A549 (cell line): ENCODE results near the gene DAB1. TPM values are rescaled to one million over a fixed set of nuclear protein-coding genes. Genes with fewer than 3 reads are reported as not detected.

Source experiments
- ATAC-seq, 2 experiments: fragments of 200-7000 bp in 1 of 2; fragments of >200 bp in 1 of 2; cut with Nextera tagmentation in 1 of 2; cut with Tn5 transposase in 1 of 2; 3 replicates each; pipeline versions ENCODE4 v1.8.0 to v1.9.1; 2018 to 2020; ENCODE audit warnings: mild to moderate bottlenecking in 1 of 2, moderate library complexity in 1 of 2
- CTCF ChIA-PET: fragments of 300-600 bp; sonication (Branson Sonifier 250); formaldehyde crosslinking; extraction: SDS; loops from one replicate; lab custom pipeline; 2021; ENCODE audit warnings: antibody characterized with exemption, inconsistent platforms; lab: Yijun Ruan, JAX
- POLR2A ChIA-PET: fragments of 350-600 bp; formaldehyde crosslinking; extraction: SDS; loops from one replicate; lab custom pipeline; 2021; ENCODE audit warnings: antibody characterized with exemption, inconsistent platforms; lab: Yijun Ruan, JAX
- DNase-seq, 2 experiments: peaks; one replicate each; pipeline versions ENCODE4 v3.0.0 to v3.0.0-alpha.2; 2011 to 2016; ENCODE audit warnings: low read depth in 1 of 2, low spot score in 1 of 2
- FAIRE-seq: peaks from 2 replicates; lab custom pipeline; 2011; peaks lifted over from hg19 to GRCh38; lab: Jason Lieb, UNC
- H3K27ac ChIP-seq, 2 experiments: fragments of >200 bp; sonication (Bioruptor Twin); formaldehyde crosslinking; 3 replicates each; pipeline ENCODE4 v1.5.1; 2016 to 2017
- H3K4me1 ChIP-seq: fragments of >200 bp; sonication (Bioruptor Twin); formaldehyde crosslinking; 3 replicates; pipeline ENCODE4 v1.6.1; 2016
- H3K4me2 ChIP-seq: fragments of >200 bp; sonication (Bioruptor Twin); formaldehyde crosslinking; 3 replicates; pipeline ENCODE4 v1.6.1; 2016
- H3K4me3 ChIP-seq: fragments of >200 bp; sonication (Bioruptor Twin); formaldehyde crosslinking; 3 replicates; pipeline ENCODE4 v1.5.1; 2016
- H3K9me3 ChIP-seq: fragments of >200 bp; sonication (Bioruptor Twin); formaldehyde crosslinking; 3 replicates; pipeline ENCODE4 v1.6.1; 2016
- BHLHE40 ChIP-seq: IDR thresholded peaks from 2 replicates; pipeline ENCODE4 v1.6.1; 2012; ENCODE audit warnings: low read depth, low read length, inconsistent platforms
- CBX8 ChIP-seq: fragments of 200-600 bp; sonication (generic); IDR thresholded peaks from 2 replicates; pipeline ENCODE4 v1.6.1; 2016
- EHF ChIP-seq: fragments of 250-450 bp; sonication (Bioruptor Pico); IDR thresholded peaks from 2 replicates; pipeline ENCODE4 v1.5.0; 2020; ENCODE audit warnings: mild to moderate bottlenecking
- EP300 ChIP-seq, 2 experiments: fragments of >200 bp; sonication (Bioruptor Twin); formaldehyde crosslinking; IDR thresholded peaks; 2 replicates in 1 of 2; 3 replicates in 1 of 2; pipeline ENCODE4 v1.6.1; 2016 to 2017
- FOSB ChIP-seq: fragments of 250-450 bp; sonication (Bioruptor Pico); IDR thresholded peaks from 2 replicates; pipeline ENCODE4 v1.5.0; 2020; ENCODE audit warnings: mild to moderate bottlenecking, moderate library complexity
- GATA3 ChIP-seq: IDR thresholded peaks from 2 replicates; pipeline ENCODE4 v1.6.1; 2012; ENCODE audit warnings: borderline replicate concordance
- HOXB13 ChIP-seq: fragments of 250-450 bp; sonication (Bioruptor Pico); IDR thresholded peaks from 2 replicates; pipeline ENCODE4 v1.5.0; 2020; ENCODE audit warnings: low read depth, mild to moderate bottlenecking, moderate library complexity
- JUN ChIP-seq, 2 experiments: fragments of >200 bp; sonication (Bioruptor Twin); formaldehyde crosslinking; IDR thresholded peaks; 2 replicates in 1 of 2; 3 replicates in 1 of 2; pipeline ENCODE4 v1.6.1; 2016 to 2017
- KDM1A ChIP-seq: fragments of 200-600 bp; sonication (generic); IDR thresholded peaks from 2 replicates; pipeline ENCODE4 v1.6.1; 2016; ENCODE audit warnings: low read depth, mild to moderate bottlenecking
- KDM5A ChIP-seq: fragments of 200-600 bp; sonication (generic); IDR thresholded peaks from 2 replicates; pipeline ENCODE4 v1.6.1; 2016; ENCODE audit warnings: antibody characterized with exemption, mild to moderate bottlenecking
- MAFK ChIP-seq: fragments of 450-650 bp; IDR thresholded peaks from 2 replicates; pipeline ENCODE4 v1.6.1; 2014; ENCODE audit not compliant: partially characterized antibody
- NPAS2 ChIP-seq: fragments of 250-450 bp; sonication (Bioruptor Pico); IDR thresholded peaks from 2 replicates; pipeline ENCODE4 v1.8.0; 2022; ENCODE audit warnings: mild to moderate bottlenecking, moderate library complexity, borderline replicate concordance
- POLR2A ChIP-seq: IDR thresholded peaks from 2 replicates; pipeline ENCODE4 v1.6.1; 2012; ENCODE audit warnings: mild to moderate bottlenecking, low read length
- POLR2AphosphoS2 ChIP-seq: conservative IDR thresholded peaks from 2 replicates; pipeline ENCODE4 v1.6.1; 2012; ENCODE audit warnings: low read length, improper control_type of control experiment, inconsistent platforms
- RAD21 ChIP-seq, 2 experiments: fragments of >200 bp in 1 of 2; sonication (Bioruptor Twin) in 1 of 2; formaldehyde crosslinking in 1 of 2; IDR thresholded peaks in 1 of 2; conservative IDR thresholded peaks in 1 of 2; 2 replicates in 1 of 2; 3 replicates in 1 of 2; pipeline ENCODE4 v1.6.1; 2012 to 2018; ENCODE audit warnings: inconsistent platforms in 1 of 2
- RARB ChIP-seq: fragments of 250-450 bp; sonication (Bioruptor Pico); IDR thresholded peaks from 2 replicates; pipeline ENCODE4 v1.8.0; 2021; ENCODE audit warnings: mild to moderate bottlenecking, moderate library complexity
- RFX5 ChIP-seq: fragments of 450-650 bp; IDR thresholded peaks from 2 replicates; pipeline ENCODE4 v1.7.1; 2014; ENCODE audit warnings: antibody characterized with exemption, mild to moderate bottlenecking, moderate library complexity
- RNF2 ChIP-seq: fragments of 200-600 bp; sonication (generic); IDR thresholded peaks from 2 replicates; pipeline ENCODE4 v1.6.1; 2016; ENCODE audit warnings: low read depth, mild to moderate bottlenecking, antibody characterized with exemption, moderate library complexity, borderline replicate concordance
- SMC3 ChIP-seq: fragments of >200 bp; sonication (Bioruptor Twin); formaldehyde crosslinking; IDR thresholded peaks from 3 replicates; pipeline ENCODE4 v1.6.1; 2018; ENCODE audit warnings: inconsistent platforms
- TFCP2L1 ChIP-seq: fragments of 250-450 bp; sonication (Bioruptor Pico); IDR thresholded peaks from 2 replicates; pipeline ENCODE4 v1.5.0; 2021; ENCODE audit warnings: mild to moderate bottlenecking
- TP53 ChIP-seq: fragments of 250-450 bp; sonication (Bioruptor Pico); IDR thresholded peaks from 2 replicates; pipeline ENCODE4 v1.5.0; 2021; ENCODE audit warnings: mild to moderate bottlenecking, moderate library complexity
- ZC3H11A ChIP-seq: fragments of 450-650 bp; IDR thresholded peaks from 2 replicates; pipeline ENCODE4 v1.6.1; 2014; ENCODE audit warnings: antibody characterized with exemption, mild to moderate bottlenecking
- ZFP36 ChIP-seq: fragments of 450-650 bp; IDR thresholded peaks from 2 replicates; pipeline ENCODE4 v1.6.1; 2014; ENCODE audit warnings: borderline replicate concordance; ENCODE audit not compliant: partially characterized antibody
- ZNF302 ChIP-seq: fragments of 250-450 bp; sonication (Bioruptor Pico); IDR thresholded peaks from 2 replicates; pipeline ENCODE4 v1.9.0; 2021; ENCODE audit warnings: inconsistent platforms, mild to moderate bottlenecking, moderate library complexity
- ZSCAN20 ChIP-seq: fragments of 250-450 bp; sonication (Bioruptor Pico); IDR thresholded peaks from 2 replicates; pipeline ENCODE4 v1.8.0; 2022; ENCODE audit warnings: mild to moderate bottlenecking, moderate library complexity
- WGBS: methylation state at CpG from one replicate; pipeline ENCODE4 v1.1.6; 2017; ENCODE audit errors: missing lambda C conversion rate; 5-methylcytosine and 5-hydroxymethylcytosine counted together
- polyA plus RNA-seq, 4 experiments: library from polyadenylated mRNA; depleted of rRNA in 3 of 4; stranded (reverse); fragments of >200 nt; fragmentation: RNase III in 1 of 4; extraction: RNeasy Plus Mini Kit Qiagen cat#74134 plus additional on column Dnase treatment in 1 of 4; gene quantifications; 2 replicates in 3 of 4; 3 replicates in 1 of 4; pipeline ENCODE4 v1.2.3, GENCODE V29; 2011 to 2017
- TF ChIP-seq, protein P1 (sequence below): IDR thresholded peaks from 2 replicates; pipeline ENCODE4 v1.6.1; 2012
- TF ChIP-seq, protein P2 (sequence below): fragments of >200 bp; sonication (Bioruptor Twin); formaldehyde crosslinking; IDR thresholded peaks from 3 replicates; pipeline ENCODE4 v1.5.1; 2016
- TF ChIP-seq, protein P3 (sequence below): fragments of >200 bp; sonication (Bioruptor Twin); formaldehyde crosslinking; IDR thresholded peaks from 3 replicates; pipeline ENCODE4 v1.6.1; 2016
- TF ChIP-seq, protein P4 (sequence below): IDR thresholded peaks from 2 replicates; pipeline ENCODE4 v1.6.1; 2012; ENCODE audit warnings: low read depth, borderline replicate concordance
- TF ChIP-seq, protein P5 (sequence below): IDR thresholded peaks from 2 replicates; pipeline ENCODE4 v1.6.1; 2012

DAB1 gene
- polyA plus RNA-seq, 2 of the 4 experiments (the other 2 are of a cell fraction) = not detected

DNA sequence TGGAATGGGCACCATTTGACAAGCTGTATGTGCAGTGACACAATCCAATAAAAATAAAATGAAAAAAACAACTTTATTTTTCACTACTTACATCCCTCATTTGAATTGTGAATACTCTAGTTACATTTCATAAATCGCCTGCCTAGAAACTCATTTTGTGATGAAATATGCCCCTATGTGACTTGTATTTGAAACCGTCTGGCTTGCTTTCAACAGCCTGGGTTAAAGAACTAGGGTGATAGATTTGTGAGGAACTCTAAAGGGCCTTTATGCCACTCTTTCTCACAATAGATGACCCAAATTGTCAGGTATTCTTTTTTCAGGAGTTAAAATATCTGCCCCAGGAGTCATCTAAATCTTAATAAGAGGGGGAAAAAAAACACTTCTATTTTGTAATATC lies 137.9 kb downstream of the DAB1 start:
- Histone ChIP-seq H3K9me3 (no peaks in the 10 kb centered on the region), H3K4me1 (no peaks in the 10 kb centered on the region), H3K27ac (no peak overlapping the region), H3K4me3 (no peak overlapping the region), H3K4me2 (no peak overlapping the region)
- ATAC-seq (no peak), FAIRE-seq (no peak), DNase-seq (no peak)
- 9% methylated on average over 2 of the region's 2 CpGs for WGBS
- ChIA-PET POLR2A (no interaction called here), CTCF (no interaction called here)
- TF ChIP-seq POLR2AphosphoS2 (no peak), NPAS2 (no peak), RFX5 (no peak), ZFP36 (no peak), HOXB13 (CRISPR knock-in tag) (no peak), MAFK (no peak), KDM1A (no peak), RAD21 (conservative IDR thresholded peaks at IDR 0.05 in 1 of 2, IDR thresholded peaks at IDR 0.05 in 1 of 2) (no peak), RARB (CRISPR knock-in tag) (no peak), BHLHE40 (no peak), POLR2A (no peak), ZSCAN20 (CRISPR knock-in tag) (no peak), ZC3H11A (no peak), TFCP2L1 (CRISPR knock-in tag) (no peak), ZNF302 (CRISPR knock-in tag) (no peak)
- TF ChIP-seq, protein P1, sequence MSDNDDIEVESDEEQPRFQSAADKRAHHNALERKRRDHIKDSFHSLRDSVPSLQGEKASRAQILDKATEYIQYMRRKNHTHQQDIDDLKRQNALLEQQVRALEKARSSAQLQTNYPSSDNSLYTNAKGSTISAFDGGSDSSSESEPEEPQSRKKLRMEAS = no peak
- TF ChIP-seq, protein P2, sequence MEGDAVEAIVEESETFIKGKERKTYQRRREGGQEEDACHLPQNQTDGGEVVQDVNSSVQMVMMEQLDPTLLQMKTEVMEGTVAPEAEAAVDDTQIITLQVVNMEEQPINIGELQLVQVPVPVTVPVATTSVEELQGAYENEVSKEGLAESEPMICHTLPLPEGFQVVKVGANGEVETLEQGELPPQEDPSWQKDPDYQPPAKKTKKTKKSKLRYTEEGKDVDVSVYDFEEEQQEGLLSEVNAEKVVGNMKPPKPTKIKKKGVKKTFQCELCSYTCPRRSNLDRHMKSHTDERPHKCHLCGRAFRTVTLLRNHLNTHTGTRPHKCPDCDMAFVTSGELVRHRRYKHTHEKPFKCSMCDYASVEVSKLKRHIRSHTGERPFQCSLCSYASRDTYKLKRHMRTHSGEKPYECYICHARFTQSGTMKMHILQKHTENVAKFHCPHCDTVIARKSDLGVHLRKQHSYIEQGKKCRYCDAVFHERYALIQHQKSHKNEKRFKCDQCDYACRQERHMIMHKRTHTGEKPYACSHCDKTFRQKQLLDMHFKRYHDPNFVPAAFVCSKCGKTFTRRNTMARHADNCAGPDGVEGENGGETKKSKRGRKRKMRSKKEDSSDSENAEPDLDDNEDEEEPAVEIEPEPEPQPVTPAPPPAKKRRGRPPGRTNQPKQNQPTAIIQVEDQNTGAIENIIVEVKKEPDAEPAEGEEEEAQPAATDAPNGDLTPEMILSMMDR = no peak

DNA sequence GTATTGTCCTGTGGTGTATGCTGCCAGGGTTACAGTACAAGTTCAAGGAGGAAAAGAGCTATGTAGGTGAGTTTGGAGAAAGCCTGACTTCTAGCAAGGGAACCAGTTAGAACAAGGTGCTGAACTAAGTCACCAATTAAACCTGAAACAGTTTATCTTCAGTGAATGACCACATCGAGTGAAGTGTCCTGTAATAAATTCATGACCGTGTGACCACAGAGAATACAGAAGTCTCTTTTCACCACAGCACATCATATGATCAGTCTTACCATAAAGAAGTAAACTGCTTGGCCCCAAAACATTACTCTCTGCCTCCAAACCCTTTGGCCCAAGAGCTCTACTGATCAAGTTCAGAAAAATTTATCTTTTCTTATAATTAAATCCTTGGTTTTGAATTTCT lies 141.4 kb downstream of the DAB1 start:
- H3K4me3 ChIP-seq = no peak overlapping the region
- no peak for DNase-seq
- no peak for TF ChIP-seq SMC3
- no peak for TF ChIP-seq KDM5A
- no peak for TF ChIP-seq CBX8
- no peak for TF ChIP-seq EHF
- TF ChIP-seq RNF2 = no peak
- no peak for TF ChIP-seq JUN (IDR thresholded peaks at IDR 0.05)
- TF ChIP-seq MAFK = no peak
- no peak for TF ChIP-seq GATA3
- TF ChIP-seq FOSB (CRISPR knock-in tag) = no peak
- TF ChIP-seq, protein P3, sequence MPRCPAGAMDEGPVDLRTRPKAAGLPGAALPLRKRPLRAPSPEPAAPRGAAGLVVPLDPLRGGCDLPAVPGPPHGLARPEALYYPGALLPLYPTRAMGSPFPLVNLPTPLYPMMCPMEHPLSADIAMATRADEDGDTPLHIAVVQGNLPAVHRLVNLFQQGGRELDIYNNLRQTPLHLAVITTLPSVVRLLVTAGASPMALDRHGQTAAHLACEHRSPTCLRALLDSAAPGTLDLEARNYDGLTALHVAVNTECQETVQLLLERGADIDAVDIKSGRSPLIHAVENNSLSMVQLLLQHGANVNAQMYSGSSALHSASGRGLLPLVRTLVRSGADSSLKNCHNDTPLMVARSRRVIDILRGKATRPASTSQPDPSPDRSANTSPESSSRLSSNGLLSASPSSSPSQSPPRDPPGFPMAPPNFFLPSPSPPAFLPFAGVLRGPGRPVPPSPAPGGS = no peak
- no peak for TF ChIP-seq POLR2A
- no peak for TF ChIP-seq TP53 (CRISPR knock-in tag)
- TF ChIP-seq, protein P4, sequence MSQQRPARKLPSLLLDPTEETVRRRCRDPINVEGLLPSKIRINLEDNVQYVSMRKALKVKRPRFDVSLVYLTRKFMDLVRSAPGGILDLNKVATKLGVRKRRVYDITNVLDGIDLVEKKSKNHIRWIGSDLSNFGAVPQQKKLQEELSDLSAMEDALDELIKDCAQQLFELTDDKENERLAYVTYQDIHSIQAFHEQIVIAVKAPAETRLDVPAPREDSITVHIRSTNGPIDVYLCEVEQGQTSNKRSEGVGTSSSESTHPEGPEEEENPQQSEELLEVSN = no peak
- no peak for TF ChIP-seq EP300 (IDR thresholded peaks at IDR 0.05)
- TF ChIP-seq, protein P5, sequence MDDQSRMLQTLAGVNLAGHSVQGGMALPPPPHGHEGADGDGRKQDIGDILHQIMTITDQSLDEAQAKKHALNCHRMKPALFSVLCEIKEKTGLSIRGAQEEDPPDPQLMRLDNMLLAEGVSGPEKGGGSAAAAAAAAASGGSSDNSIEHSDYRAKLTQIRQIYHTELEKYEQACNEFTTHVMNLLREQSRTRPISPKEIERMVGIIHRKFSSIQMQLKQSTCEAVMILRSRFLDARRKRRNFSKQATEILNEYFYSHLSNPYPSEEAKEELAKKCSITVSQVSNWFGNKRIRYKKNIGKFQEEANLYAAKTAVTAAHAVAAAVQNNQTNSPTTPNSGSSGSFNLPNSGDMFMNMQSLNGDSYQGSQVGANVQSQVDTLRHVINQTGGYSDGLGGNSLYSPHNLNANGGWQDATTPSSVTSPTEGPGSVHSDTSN = no peak
- no peak for TF ChIP-seq KDM1A
- H3K27ac ChIP-seq = no peak overlapping the region
- no peaks in the 10 kb centered on the region for H3K9me3 ChIP-seq
- WGBS = 0% methylated on average over 2 of the region's 2 CpGs
- ATAC-seq = no peak
- CTCF ChIA-PET = no interaction called here
- H3K4me1 ChIP-seq = no peaks in the 10 kb centered on the region
- FAIRE-seq = no peak
- no peak overlapping the region for H3K4me2 ChIP-seq
- POLR2A ChIA-PET = no interaction called here
